ENCODE results near the gene ARHGEF40.

Gene ARHGEF40

GRCh38 chr14:21070083-21070609 lies at the start of gene ARHGEF40:
Gene ARHGEF40, plus strand, starts transcription at chr14:21070304. Its CDS starts 93 bp downstream, at chr14:21070397.
- peak; percentile 70 for DNase-seq (ENCODE audit: low spot score)

- DNase-seq (ENCODE audit: low spot score): no peak
Observed at GRCh38 chr14:21020977-21021545, 49.0 kb upstream of the ARHGEF40 start.

- DNase-seq (ENCODE audit: low spot score): no peak
Observed at GRCh38 chr14:21022686-21023085, 47.4 kb upstream of the ARHGEF40 start.

GRCh38 chr14:21023174-21023573 lies 46.9 kb upstream of the ARHGEF40 start:
- no peak for DNase-seq (ENCODE audit: low spot score)

GRCh38 chr14:21023817-21024584 lies 46.1 kb upstream of the ARHGEF40 start:
- no peak for DNase-seq (ENCODE audit: low spot score)

- DNase-seq (ENCODE audit: low spot score): no peak
Observed at GRCh38 chr14:21024585-21025370, 45.3 kb upstream of the ARHGEF40 start, which contains the start of gene NDRG2. Gene NDRG2, minus strand, starts transcription at chr14:21025061. Its CDS starts 1,746 bp downstream, at chr14:21023315.

GRCh38 chr14:21025371-21026273 lies 44.5 kb upstream of the ARHGEF40 start:
- DNase-seq (ENCODE audit: low spot score): no peak

- no peak for DNase-seq (ENCODE audit: low spot score)
Observed at GRCh38 chr14:21026274-21026987, 43.7 kb upstream of the ARHGEF40 start.

- DNase-seq (ENCODE audit: low spot score): no peak
Observed at GRCh38 chr14:21026988-21027315, 43.2 kb upstream of the ARHGEF40 start.

- no peak for DNase-seq (ENCODE audit: low spot score)
Observed at GRCh38 chr14:21029917-21030316, 40.2 kb upstream of the ARHGEF40 start, which contains the start of gene TPPP2. Gene TPPP2, plus strand, starts transcription at chr14:21030217. Its CDS starts 365 bp downstream, at chr14:21030582.

GRCh38 chr14:21030531-21030930 lies 39.6 kb upstream of the ARHGEF40 start:
- DNase-seq (ENCODE audit: low spot score): no peak

GRCh38 chr14:21032326-21033132 lies 37.6 kb upstream of the ARHGEF40 start:
- no peak for DNase-seq (ENCODE audit: low spot score)

GRCh38 chr14:21033133-21033698 lies 36.9 kb upstream of the ARHGEF40 start:
- no peak for DNase-seq (ENCODE audit: low spot score)

- DNase-seq (ENCODE audit: low spot score): no peak
Observed at GRCh38 chr14:21034707-21035106, 35.4 kb upstream of the ARHGEF40 start, which contains the start of gene RNASE13. Gene RNASE13, minus strand, starts transcription at chr14:21034807. Its CDS starts 519 bp downstream, at chr14:21034288.

- DNase-seq (ENCODE audit: low spot score): no peak
Observed at GRCh38 chr14:21036751-21037150, 33.4 kb upstream of the ARHGEF40 start.

GRCh38 chr14:21037156-21037555 lies 32.9 kb upstream of the ARHGEF40 start:
- no peak for DNase-seq (ENCODE audit: low spot score)

- no peak for DNase-seq (ENCODE audit: low spot score)
Observed at GRCh38 chr14:21038441-21039422, 31.4 kb upstream of the ARHGEF40 start.
